Measurements from ENCODE around the gene CFAP141. TPM values are rescaled to one million over a fixed set of nuclear protein-coding genes. Genes with fewer than 3 reads are reported as not detected.

CFAP141 gene
- total RNA-seq, 1 donor from 2014 or later, result not detected

- Mint-ChIP-seq H3K9me3 (no peaks in the 10 kb centered on the region), H3K4me3 (no peak within 1 kb of the TSS), H3K27ac (peak within 1 kb of the TSS; percentile 1), H3K27me3 (peaks cover 14% of the 10 kb centered on the region), H3K4me1 (ENCODE audit: unreplicated experiment) (peaks cover 25% of the 10 kb centered on the region), H3K36me3 (no peaks in the 10 kb centered on the region)
- no peak for DNase-seq (ENCODE audit: extremely low spot score, unreplicated experiment)
- TF ChIP-seq CTCF (conservative IDR thresholded peaks at IDR 0.05), result no peak
Observed at GRCh38 chr1:154191990-154192461, 14.1 kb downstream of the CFAP141 start, which contains the start of gene TPM3. TSS of gene TPM3 (minus strand) at chr1:154192100. CDS start at chr1:154192018, 82 bp downstream.

GRCh38 chr1:154190550-154190949 lies 15.6 kb downstream of the CFAP141 start:
- peaks cover 14% of the 10 kb centered on the region for H3K27me3 Mint-ChIP-seq
- H3K27ac Mint-ChIP-seq, result no peak overlapping the region
- no peak overlapping the region for H3K4me3 Mint-ChIP-seq
- no peak for DNase-seq (ENCODE audit: extremely low spot score, unreplicated experiment)
- TF ChIP-seq CTCF (conservative IDR thresholded peaks at IDR 0.05), result no peak
- H3K4me1 Mint-ChIP-seq (ENCODE audit: unreplicated experiment), result peaks cover 21% of the 10 kb centered on the region
- no peaks in the 10 kb centered on the region for H3K36me3 Mint-ChIP-seq
- no peaks in the 10 kb centered on the region for H3K9me3 Mint-ChIP-seq

- DNase-seq (ENCODE audit: extremely low spot score, unreplicated experiment), result no peak
- Mint-ChIP-seq H3K27ac (peak overlapping the region; percentile 49), H3K27me3 (peaks cover 4% of the 10 kb centered on the region), H3K9me3 (no peaks in the 10 kb centered on the region), H3K4me3 (no peak overlapping the region), H3K36me3 (peaks cover 4% of the 10 kb centered on the region), H3K4me1 (ENCODE audit: unreplicated experiment) (peaks cover 24% of the 10 kb centered on the region)
- no peak for TF ChIP-seq CTCF (conservative IDR thresholded peaks at IDR 0.05)
Observed at GRCh38 chr1:154186852-154187501, 19.2 kb downstream of the CFAP141 start.

GRCh38 chr1:154186177-154186576 lies 20.0 kb downstream of the CFAP141 start:
- H3K27me3 Mint-ChIP-seq, result peaks cover 4% of the 10 kb centered on the region
- peak; percentile 69 for TF ChIP-seq CTCF (conservative IDR thresholded peaks at IDR 0.05)
- H3K9me3 Mint-ChIP-seq, result no peaks in the 10 kb centered on the region
- DNase-seq (ENCODE audit: extremely low spot score, unreplicated experiment), result peak; percentile 71
- H3K4me1 Mint-ChIP-seq (ENCODE audit: unreplicated experiment), result peaks cover 22% of the 10 kb centered on the region
- H3K4me3 Mint-ChIP-seq, result peak overlapping the region; percentile 13
- peak overlapping the region; percentile 49 for H3K27ac Mint-ChIP-seq
- peaks cover 4% of the 10 kb centered on the region for H3K36me3 Mint-ChIP-seq

GRCh38 chr1:154183046-154183915 lies 22.9 kb downstream of the CFAP141 start:
- H3K27me3 Mint-ChIP-seq, result peaks cover 4% of the 10 kb centered on the region

More at GRCh38 chr1:154183046-154183915, 22.9 kb downstream of the CFAP141 start:
- Mint-ChIP-seq H3K9me3 (no peaks in the 10 kb centered on the region), H3K4me3 (peak overlapping the region; percentile 100), H3K27ac (peak overlapping the region; percentile 99), H3K36me3 (peaks cover 15% of the 10 kb centered on the region), H3K4me1 (ENCODE audit: unreplicated experiment) (peaks cover 41% of the 10 kb centered on the region)
- peak; percentile 98 for DNase-seq (ENCODE audit: extremely low spot score, unreplicated experiment)
- peak; percentile 10 for TF ChIP-seq CTCF (conservative IDR thresholded peaks at IDR 0.05)

Data from type B pancreatic cell (in vitro differentiated cells).